NCI-H460 (cell line): ENCODE data around the gene TRAPPC5. TPM values are rescaled to one million over a fixed set of nuclear protein-coding genes. Genes with fewer than 3 reads are reported as not detected.

Experiments used
- DNase-seq: peaks from one replicate; pipeline ENCODE4 v3.0.0-alpha.2; 2016; ENCODE audit warnings: low read depth; ENCODE audit errors: extremely low read depth
- total RNA-seq: library from RNA; depleted of rRNA; stranded (reverse); fragments of >200 nt; shearing (Covaris generic); gene quantifications from 2 replicates; pipeline ENCODE4 v1.2.3, GENCODE V29; 2014

The TRAPPC5 gene
- total RNA-seq, 1 experiment from 2014 or later: 40.2 TPM

GRCh38 chr19:7674010-7675005, 6.3 kb upstream of the TRAPPC5 start:
- DNase-seq: peak; percentile 50

GRCh38 chr19:7676376-7676775, 4.3 kb upstream of the TRAPPC5 start:
- DNase-seq: no peak

DNA sequence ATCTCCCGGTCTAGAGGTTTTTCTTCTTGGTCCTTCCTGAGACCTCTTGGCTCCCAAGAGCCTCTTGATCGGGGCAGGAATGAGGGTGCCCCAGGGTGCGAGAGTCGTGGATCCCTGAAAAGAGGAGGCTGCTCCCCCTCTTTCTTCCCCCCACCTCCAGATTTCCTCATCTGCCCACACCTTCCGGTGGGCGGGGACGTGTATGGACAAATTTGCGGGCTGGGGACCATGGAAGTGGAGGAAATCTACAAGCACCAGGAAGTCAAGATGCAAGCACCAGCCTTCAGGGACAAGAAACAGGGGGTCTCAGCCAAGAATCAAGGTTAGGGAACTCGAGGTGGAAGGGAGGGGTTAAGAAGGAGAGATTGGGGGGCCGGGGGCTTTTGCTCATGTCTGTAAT, 3.8 kb upstream of the TRAPPC5 start, which contains the start of gene MCEMP1:
Gene MCEMP1 (plus strand): TSS at position 237 of the 400 bp plus-strand sequence. CDS start 31 bp downstream, at position 268.
- DNase-seq: no peak

DNA sequence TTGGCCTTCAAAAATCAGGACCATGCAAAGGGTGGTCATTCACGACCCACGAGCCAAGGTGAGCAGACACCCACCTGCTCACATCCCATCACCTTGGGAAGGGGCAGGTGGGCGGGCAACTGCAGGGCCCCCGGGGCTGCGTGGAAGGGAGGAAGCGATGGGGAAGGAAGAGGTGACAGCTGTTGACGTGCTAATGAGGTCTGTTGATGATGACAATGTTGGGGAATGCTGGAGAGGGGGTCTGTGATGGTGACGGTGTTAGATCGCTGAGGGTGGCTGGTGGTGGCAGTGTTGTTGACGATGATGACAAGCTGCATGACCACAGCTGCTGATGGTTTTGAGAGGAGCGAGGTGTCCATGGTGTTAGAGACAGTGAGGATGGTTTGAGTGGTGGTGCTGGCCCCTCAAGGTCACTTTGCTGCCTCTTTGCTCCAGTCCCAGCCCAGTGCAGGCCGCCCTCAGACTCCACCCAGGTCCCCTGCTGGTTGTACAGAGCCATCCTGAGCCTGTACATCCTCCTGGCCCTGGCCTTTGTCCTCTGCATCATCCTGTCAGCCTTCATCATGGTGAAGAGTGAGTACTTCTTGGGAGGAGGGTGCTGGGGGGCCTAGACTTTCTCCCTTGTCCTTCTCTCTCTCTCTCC, 2.8 kb upstream of the TRAPPC5 start:
- no peak for DNase-seq

DNA sequence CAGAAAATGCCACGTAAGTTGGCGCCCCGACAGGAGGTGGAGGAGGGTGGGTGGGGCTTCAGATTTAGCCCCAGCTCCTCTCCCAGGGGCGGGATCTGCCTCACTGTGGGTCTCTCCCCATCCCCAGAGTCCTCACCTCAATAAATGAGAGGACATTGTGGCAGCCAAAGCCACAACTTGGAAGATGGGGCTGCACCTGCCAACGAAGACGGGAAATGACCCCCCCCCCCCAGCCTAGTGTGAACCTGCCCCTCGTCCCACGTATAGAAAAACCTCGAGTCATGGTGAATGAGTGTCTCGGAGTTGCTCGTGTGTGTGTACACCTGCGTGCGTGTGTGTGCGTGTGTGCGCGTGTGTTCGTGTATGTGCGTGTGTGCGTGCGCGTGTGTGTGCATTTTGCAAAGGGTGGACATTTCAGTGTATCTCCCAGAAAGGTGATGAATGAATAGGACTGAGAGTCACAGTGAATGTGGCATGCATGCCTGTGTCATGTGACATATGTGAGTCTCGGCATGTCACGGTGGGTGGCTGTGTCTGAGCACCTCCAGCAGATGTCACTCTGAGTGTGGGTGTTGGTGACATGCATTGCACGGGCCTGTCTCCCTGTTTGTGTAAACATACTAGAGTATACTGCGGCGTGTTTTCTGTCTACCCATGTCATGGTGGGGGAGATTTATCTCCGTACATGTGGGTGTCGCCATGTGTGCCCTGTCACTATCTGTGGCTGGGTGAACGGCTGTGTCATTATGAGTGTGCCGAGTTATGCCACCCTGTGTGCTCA, 1.5 kb upstream of the TRAPPC5 start:
- no peak for DNase-seq

DNA sequence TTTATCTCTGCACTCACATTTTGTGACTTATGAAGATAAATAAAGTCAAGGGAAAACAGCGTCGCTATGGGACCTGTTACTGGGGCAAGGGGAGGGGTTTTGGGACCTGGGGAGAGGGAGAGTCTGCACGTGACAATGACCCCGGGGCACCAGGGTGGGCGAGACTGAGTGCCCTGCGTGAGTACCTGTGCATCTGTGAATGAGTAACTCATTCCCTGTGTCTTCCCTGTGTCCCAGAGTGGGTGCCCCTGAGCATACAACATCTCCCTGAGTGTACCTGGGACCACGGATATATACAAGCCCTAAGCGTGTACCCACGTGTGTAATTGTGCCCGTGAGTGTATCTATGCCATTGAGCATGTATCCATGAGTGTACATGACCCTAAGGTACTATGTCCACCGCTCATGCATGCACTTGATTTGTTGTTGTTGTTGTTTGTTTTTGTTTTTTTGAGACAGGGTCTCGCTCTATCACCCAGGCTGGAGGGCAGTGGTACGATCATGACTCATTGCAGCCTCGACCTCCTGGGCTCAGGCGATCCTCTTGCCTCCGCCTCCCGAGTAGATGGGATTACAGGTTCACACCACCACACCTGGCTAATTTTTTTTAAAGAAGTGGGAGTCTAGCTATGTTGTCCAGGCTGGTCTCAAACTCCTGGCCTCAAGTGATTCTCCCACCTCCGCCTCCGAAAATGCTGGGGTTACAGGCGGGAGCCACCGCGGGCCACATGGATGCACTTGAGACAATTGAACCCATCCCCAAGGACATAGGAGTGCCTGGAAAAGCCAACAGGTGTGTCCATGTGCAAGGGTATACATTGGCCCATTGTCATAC, 645 bp upstream of the TRAPPC5 start:
- DNase-seq: no peak

DNA sequence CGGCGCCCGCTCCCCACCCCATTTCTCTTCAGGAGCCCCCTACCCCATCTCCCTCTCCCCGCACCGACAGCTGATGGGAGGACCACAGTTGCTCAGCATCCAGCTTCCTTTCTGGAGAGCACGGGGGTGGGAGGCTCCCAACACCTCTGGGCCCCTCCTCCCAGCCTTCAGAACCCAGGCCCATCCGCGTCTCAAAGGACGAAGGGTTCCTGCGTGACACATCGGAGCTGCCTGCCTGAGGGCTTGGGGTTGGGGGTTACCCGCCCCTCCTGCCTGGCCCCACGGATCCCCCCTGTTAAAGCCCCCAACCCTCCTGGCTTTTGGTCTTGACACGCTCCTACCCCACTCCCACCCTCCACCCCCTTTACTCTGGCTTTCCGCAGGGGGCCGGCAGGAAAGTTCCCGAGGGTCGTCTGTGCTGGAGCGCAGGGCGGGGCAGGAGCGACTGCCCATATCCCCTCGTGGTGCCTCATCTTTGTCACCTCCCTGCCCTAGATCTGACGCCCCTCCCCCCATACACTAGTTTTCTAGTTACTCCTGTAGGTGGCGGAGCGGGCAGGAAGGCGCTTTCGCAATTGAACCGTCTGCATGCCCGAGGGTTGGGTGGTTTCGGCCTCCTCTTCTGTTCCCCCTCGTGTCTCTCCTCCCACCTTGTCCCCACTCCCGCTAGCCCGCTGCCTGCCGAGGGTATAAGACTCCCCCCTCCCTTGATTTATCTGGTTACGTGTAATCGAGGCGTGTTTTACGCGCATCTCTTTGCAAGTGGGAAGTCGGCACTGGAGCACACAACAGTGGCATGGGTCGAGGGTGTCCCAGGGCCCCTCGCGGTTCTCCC, 924 bp downstream of the TRAPPC5 start:
- DNase-seq: peak; percentile 72

- no peak for DNase-seq
These were observed 1.7 kb downstream of the TRAPPC5 start for GRCh38 chr19:7682175-7682855.

- DNase-seq: no peak
These were observed 5.2 kb downstream of the TRAPPC5 start for GRCh38 chr19:7685546-7686445.

GRCh38 chr19:7687177-7687576, 6.5 kb downstream of the TRAPPC5 start:
- DNase-seq: no peak

DNA sequence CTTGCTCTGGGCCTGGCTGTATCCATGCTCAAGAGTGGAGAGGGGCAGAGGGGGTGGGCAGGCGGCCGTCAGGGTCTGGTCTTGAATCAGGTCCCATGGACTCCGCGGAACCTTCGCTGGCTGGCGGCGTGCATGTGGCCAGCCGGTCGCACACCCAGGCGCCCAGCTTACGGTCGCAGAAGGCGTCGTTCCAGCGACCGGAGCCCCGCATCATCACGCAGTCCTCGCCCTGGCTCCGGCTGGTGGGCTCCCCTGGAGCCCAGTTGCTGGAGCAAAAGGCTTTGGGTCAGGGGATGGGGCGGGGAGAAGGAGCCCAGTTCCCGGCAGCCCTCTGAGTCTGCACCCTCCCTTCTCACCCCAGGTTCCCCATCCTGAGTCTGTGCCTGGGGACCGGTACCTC, 8.5 kb downstream of the TRAPPC5 start:
- no peak for DNase-seq

DNA sequence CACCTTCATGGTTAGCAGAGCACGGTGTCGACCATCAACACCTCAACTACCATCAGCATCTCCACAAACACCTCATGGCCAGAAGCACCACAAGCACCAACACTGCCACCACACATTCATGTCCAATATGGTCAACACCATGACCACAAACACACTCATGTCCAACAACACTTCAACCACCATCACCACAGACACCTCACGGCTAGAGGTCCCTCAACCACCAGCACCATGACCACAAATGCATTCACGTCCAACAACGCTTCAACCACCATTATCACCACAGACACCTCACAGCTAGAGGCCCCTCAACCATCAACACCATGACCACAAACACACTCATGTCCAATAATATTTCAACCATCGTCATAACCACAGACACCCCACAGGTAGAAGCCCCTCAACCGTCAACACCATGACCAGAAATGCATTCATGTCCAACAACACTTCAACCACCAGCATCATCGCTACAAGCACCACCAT, 10.2 kb downstream of the TRAPPC5 start:
- DNase-seq: no peak

DNA sequence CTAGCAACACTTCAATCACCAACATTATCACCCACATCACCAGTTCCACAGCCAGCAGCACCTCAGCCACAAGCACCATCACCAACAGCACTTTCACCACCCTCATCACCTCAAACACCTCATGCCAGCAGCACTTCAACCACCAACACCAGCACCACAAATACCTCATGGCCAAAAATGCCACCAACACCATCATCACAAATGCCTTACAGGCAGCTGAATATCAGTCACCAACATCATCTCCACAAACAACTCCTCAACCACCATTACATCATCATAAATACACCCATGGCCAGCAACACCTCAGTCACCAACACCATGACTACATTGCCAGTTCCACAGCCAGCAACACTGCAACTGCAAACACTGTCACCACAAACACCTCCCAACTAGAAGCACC, 10.9 kb downstream of the TRAPPC5 start:
- no peak for DNase-seq

DNA sequence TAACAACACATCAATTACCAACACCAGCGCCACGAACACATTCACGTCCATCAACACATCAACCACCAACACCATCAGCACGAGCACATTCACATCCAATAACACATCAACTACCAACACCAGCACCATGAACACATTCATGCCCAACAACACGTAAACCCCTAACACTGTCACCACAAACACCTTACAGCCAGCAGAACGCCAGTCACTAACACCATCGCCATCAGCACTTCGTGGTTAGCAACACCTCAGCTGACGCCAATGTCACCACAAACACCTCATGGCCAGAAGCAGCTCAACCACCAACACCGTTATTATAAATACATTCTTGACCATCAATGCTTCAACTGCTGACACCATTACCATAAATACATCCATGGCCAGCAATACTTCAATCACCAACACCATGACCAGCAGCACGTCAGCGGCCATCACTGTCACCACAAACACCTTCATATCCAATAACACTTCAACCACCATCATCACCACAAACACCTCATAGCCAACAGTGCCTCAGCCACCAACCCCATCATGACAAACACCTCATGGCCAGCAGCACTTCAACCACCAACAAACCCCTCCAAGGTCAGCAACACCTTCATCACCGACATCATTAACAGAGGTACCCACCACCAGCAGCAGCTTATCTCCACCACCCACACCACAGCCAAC, 11.9 kb downstream of the TRAPPC5 start:
- DNase-seq: no peak

DNA sequence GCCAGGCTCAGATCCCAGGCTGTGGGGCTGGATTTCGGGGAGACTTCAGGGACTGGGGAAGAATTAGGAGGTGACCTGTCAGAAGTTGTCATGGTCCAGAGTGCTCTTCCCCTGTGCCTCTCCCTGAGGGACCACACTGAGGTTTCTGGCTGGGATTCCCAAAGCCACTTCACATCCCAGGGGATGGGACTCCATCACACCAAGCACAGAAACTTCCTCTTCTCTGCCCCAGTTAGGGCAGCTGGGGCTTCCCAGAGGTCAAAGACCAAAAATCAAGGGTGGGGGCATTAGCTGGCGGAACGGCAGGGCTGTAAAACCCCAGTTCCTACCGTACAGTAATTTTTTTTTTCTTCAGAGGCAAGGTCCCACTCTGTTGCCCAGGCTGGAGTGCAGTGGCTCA, 13.9 kb downstream of the TRAPPC5 start:
- DNase-seq: no peak

GRCh38 chr19:7697721-7698287, 17.2 kb downstream of the TRAPPC5 start:
- DNase-seq: no peak

DNA sequence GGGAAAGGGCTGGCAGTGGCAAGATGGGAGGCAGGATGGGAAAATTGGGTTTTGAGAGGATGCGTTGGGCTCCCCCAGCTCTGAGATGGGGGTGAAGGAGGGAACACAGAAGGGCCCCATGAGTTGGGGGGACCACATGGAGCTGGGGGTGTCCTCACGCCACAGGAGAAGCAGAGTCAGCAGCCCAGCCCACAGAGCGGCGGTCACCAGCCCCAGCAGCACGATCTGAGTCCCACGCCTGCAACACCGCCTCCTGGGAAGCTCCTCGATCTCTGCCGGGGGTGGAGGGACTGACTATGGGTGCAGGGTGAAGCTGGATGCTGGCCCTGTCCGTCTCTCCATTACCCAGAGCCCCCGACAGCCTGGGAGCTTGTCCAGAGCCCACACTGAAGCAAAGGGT, 17.9 kb downstream of the TRAPPC5 start:
- no peak for DNase-seq
